Activated naive CD4-positive, alpha-beta T cell treated with anti-CD3 and anti-CD28 coated beads, Interleukin-2, amount 10 ng/mL, durations not matched to agents 7 days and 5 days (primary cell): Measurements from ENCODE around the gene GADD45B.

Source experiments
- CTCF ChIA-PET: fragments of 350-600 bp; sonication (Branson Sonifier 250); formaldehyde crosslinking; loops from one replicate; lab custom pipeline; 2021; ENCODE audit warnings: antibody characterized with exemption; lab: Charles Lee
- DNase-seq: peaks from one replicate; pipeline ENCODE4 v3.0.0-alpha.2; 2020
- H3K27ac Mint-ChIP-seq: one replicate; pipeline ENCODE4 v1.8.0; 2021; ENCODE audit warnings: mild to moderate bottlenecking, moderate library complexity, mixed read lengths
- H3K27me3 Mint-ChIP-seq: one replicate; pipeline ENCODE4 v1.8.0; 2021; ENCODE audit warnings: mild to moderate bottlenecking, mixed read lengths
- H3K36me3 Mint-ChIP-seq: one replicate; pipeline ENCODE4 v1.8.0; 2021; ENCODE audit warnings: mixed read lengths
- H3K4me1 Mint-ChIP-seq: one replicate; pipeline ENCODE4 v1.8.0; 2021; ENCODE audit warnings: mixed read lengths
- H3K4me3 Mint-ChIP-seq: one replicate; pipeline ENCODE4 v1.8.0; 2021; ENCODE audit warnings: mild to moderate bottlenecking, moderate library complexity, mixed read lengths
- H3K9me3 Mint-ChIP-seq: one replicate; pipeline ENCODE4 v1.8.0; 2021; ENCODE audit warnings: mixed read lengths

Gene GADD45B

DNA sequence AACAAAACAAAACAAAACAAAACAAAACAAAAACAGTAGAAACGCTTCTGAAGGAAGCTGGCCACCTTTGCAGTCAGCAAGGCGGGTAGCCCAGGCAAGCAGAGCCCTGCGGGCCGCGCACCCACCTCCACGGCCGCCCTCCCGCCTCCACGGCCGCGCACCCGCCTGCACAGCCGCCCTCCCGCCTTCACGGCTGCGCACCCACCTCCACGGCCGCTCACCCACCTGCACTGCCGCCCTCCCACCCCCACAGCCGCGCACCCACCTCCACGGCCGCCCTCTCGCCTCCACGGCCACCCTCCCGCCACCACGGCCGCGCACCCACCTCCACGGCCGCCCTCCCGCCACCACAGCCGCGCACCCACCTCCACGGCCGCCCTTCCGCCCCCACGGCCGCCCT lies 39.5 kb upstream of the GADD45B start:
- no peak overlapping the region for H3K4me3 Mint-ChIP-seq
- CTCF ChIA-PET = no interaction called here
- peaks cover 22% of the 10 kb centered on the region for H3K36me3 Mint-ChIP-seq
- DNase-seq = no peak
- no peaks in the 10 kb centered on the region for H3K4me1 Mint-ChIP-seq
- no peaks in the 10 kb centered on the region for H3K9me3 Mint-ChIP-seq
- no peak overlapping the region for H3K27ac Mint-ChIP-seq
- no peaks in the 10 kb centered on the region for H3K27me3 Mint-ChIP-seq

DNA sequence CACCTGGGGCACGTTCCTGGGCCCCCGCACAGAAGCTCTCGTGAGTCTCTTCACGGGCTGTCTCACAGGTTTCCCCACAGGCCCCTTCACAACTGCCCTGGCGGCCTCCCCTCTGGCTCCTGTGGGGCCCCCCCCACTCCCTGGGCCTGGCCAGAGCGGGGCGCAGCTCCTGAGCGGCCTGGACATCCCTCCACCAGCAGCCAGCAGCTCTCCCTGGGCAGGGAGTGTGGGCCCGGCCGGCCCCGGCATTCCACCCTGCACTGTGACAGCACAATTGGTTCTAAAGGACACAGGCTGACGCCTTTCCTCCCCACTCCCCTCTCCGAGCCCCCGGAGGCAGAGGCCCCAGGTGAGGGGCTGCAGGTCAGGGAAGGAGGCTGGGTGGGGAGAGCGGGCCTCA lies 39.0 kb upstream of the GADD45B start:
- Mint-ChIP-seq H3K4me1 (no peaks in the 10 kb centered on the region), H3K36me3 (peaks cover 25% of the 10 kb centered on the region), H3K27ac (no peak overlapping the region), H3K27me3 (no peaks in the 10 kb centered on the region), H3K9me3 (no peaks in the 10 kb centered on the region), H3K4me3 (no peak overlapping the region)
- CTCF ChIA-PET = no interaction called here
- DNase-seq = no peak

DNA sequence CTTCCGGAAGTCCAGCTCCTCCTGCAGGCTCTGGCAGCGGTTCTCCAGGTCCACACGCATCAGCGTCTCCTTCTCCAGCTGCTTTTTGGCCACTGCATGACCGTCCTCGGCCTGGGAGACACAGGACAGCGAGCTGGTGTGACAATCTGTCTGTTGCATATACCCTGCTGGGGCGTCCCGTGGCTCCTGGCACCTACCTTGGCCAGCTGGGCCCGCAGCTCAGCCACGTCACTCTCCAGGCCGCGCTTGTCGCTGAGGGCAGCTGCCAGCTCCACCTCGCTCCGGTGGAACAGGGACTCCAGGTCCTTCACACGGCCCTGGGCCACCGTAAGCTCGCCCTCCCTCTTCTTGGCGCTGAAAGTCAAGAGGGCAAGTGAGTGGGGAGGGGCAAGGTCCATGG lies 37.7 kb upstream of the GADD45B start:
- no peak overlapping the region for H3K4me3 Mint-ChIP-seq
- no peak for DNase-seq
- CTCF ChIA-PET = interaction anchor here (1.0 kb wide), 1 partner anchor 8 kb away, joined by 3 read pairs; no protein-coding TSS in a partner anchor
- H3K27me3 Mint-ChIP-seq = no peaks in the 10 kb centered on the region
- peaks cover 28% of the 10 kb centered on the region for H3K36me3 Mint-ChIP-seq
- no peaks in the 10 kb centered on the region for H3K9me3 Mint-ChIP-seq
- H3K4me1 Mint-ChIP-seq = no peaks in the 10 kb centered on the region
- no peak overlapping the region for H3K27ac Mint-ChIP-seq

DNA sequence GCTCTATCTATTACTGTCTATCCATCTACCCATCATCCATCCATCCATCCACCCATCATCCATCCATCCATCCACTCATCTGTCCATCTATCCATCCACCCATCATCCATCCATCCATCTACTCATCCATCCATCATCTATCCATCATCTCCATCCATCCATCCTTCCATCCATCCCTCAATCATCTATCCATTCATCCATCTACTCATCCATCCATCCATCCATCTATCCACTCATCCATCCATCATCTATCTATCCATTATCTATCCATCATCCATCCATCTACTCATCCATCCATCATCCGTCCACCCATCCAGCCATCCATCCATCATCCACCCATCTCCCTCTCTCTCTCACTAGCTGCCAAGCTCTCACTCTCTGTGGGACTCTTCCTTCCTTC lies 35.4 kb upstream of the GADD45B start:
- Mint-ChIP-seq H3K27ac (no peak overlapping the region), H3K4me1 (no peaks in the 10 kb centered on the region), H3K4me3 (no peak overlapping the region), H3K27me3 (no peaks in the 10 kb centered on the region), H3K9me3 (no peaks in the 10 kb centered on the region), H3K36me3 (peaks cover 29% of the 10 kb centered on the region)
- CTCF ChIA-PET = no interaction called here
- no peak for DNase-seq

DNA sequence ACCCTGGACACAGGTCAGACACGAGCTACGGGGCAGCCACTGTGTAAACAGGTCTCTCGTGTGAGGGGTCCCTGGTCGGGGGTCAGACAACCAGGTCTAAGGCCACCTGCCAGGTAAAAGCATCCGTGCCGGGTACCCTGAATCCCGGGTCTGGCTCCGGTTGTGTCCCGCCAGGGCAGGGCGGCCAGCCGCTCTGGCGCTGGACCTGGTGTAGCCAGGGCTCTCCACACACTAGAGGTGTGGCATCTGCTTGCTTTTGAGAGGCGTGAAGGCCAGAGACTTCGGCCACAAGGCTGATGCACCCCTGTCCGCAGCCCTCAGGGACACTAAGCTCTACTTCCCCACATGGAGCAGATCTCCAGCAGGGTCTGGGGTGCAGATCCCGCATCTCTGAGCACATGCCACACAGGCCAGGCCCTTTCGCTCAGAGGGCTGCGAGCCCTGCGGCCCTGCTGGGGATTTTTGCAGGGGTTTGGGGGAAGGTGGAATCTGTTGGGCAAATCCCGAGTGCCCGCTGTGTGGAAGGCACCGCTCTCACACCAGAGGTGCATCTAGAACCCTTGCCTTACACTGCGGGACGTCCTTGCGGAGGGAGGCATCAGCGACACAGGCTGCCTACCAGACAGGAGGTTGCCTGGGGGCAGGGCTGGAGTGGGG lies 34.7 kb upstream of the GADD45B start:
- no peaks in the 10 kb centered on the region for H3K27me3 Mint-ChIP-seq
- CTCF ChIA-PET = no interaction called here
- no peak overlapping the region for H3K4me3 Mint-ChIP-seq
- H3K27ac Mint-ChIP-seq = no peak overlapping the region
- no peak for DNase-seq
- H3K9me3 Mint-ChIP-seq = no peaks in the 10 kb centered on the region
- H3K36me3 Mint-ChIP-seq = peaks cover 28% of the 10 kb centered on the region
- H3K4me1 Mint-ChIP-seq = peaks cover under 1% of the 10 kb centered on the region

DNA sequence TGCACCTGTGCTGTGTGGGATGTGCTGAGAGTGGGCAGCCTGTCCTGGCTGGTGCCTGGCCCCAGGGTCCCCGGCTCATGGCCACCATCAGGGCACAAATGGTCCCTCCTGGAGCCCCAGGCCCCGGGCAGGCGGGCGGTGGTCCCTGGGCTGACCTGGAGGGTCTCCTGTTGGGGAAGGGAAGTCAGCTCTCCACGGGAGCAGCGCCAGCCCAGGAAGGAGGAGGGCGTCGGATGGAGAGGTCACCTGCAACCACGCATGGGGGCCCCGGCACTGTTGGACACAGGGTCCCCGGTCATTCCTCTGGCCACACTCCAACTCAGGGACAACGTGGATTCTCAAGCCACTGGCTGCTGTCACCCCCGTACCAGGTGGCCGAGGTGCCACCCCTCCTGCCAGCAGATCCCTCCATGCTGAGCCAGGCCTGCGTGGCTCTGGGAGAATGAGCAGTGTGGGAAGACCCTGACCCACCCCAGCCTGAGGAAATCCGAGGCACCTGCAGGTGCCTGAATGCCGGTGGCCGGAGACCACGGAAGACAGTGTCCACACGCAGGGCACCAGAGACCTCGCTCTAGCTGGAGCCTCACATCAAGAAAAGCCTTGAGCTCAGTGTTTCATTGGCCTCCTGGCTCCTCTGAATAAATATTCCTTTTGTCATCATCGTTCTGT lies 32.7 kb upstream of the GADD45B start:
- no peak for DNase-seq
- Mint-ChIP-seq H3K4me3 (no peak overlapping the region), H3K27ac (no peak overlapping the region), H3K9me3 (no peaks in the 10 kb centered on the region), H3K4me1 (peaks cover 18% of the 10 kb centered on the region), H3K36me3 (peaks cover 28% of the 10 kb centered on the region), H3K27me3 (no peaks in the 10 kb centered on the region)
- CTCF ChIA-PET = interaction anchor here (1.2 kb wide), 1 partner anchor 170 kb away, joined by 3 read pairs; no protein-coding TSS in a partner anchor

DNA sequence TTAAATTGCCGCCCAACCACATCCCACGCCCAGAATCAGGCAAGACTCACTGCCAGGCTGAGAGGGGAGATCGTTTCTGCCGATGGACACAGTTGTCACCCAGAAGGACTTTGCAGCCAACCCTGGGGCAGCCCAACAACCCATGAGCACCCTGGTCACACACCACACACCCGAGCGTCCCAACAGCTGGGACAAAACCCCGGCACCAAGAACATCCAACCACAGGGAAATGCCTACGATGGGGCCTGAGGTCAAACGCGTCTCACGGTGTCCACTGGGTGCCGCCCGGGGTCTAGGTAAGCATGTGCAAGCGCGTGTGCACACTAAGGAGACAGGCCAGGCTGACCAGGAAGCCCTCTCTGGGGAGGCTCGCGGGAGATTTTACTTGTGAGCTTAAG lies 32.1 kb upstream of the GADD45B start:
- no peak overlapping the region for H3K27ac Mint-ChIP-seq
- no peaks in the 10 kb centered on the region for H3K27me3 Mint-ChIP-seq
- peaks cover 29% of the 10 kb centered on the region for H3K36me3 Mint-ChIP-seq
- H3K4me3 Mint-ChIP-seq = no peak overlapping the region
- H3K9me3 Mint-ChIP-seq = no peaks in the 10 kb centered on the region
- DNase-seq = no peak
- peaks cover 20% of the 10 kb centered on the region for H3K4me1 Mint-ChIP-seq
- CTCF ChIA-PET = interaction anchor here (1.2 kb wide), 1 partner anchor 170 kb away, joined by 3 read pairs; no protein-coding TSS in a partner anchor

DNA sequence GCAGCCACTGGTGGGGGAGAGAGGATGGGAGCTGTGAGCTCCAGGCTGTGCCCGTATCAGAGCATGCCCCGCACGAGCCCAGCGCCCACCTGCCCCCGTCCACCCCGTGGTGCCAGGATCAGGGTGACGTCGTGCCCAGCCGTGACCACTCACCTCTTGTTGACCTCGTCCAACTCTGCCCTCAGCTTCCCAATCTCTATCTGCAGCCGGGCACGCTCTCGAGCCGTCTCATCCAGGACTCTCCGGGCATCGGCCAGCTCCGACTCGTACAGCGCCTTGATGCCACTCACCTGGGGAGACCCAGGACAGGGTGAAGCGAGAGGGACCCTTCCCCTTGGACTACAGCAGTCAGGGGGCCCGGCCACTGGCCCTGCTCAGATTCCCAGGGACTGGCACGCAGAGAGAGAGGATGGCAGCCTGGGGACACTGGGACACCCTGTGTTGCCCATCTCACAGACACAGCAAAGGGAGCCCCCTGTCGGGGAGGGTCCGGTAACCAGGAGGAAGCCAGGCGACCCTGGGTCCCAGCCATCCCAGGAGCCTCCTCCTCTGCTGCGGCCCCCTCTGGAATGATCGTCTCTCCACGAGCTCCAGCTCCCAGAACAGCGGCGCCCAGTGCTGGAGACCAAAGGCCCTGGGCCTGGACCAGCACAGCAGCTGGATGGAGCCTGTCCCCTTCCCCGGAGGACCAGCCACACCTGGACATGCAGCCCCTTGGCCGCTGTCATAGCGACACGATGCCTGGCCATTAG lies 31.5 kb upstream of the GADD45B start:
- no peak overlapping the region for H3K4me3 Mint-ChIP-seq
- H3K9me3 Mint-ChIP-seq = no peaks in the 10 kb centered on the region
- no peak for DNase-seq
- CTCF ChIA-PET = no interaction called here
- no peak overlapping the region for H3K27ac Mint-ChIP-seq
- H3K4me1 Mint-ChIP-seq = peaks cover 23% of the 10 kb centered on the region
- H3K27me3 Mint-ChIP-seq = no peaks in the 10 kb centered on the region
- peaks cover 30% of the 10 kb centered on the region for H3K36me3 Mint-ChIP-seq

DNA sequence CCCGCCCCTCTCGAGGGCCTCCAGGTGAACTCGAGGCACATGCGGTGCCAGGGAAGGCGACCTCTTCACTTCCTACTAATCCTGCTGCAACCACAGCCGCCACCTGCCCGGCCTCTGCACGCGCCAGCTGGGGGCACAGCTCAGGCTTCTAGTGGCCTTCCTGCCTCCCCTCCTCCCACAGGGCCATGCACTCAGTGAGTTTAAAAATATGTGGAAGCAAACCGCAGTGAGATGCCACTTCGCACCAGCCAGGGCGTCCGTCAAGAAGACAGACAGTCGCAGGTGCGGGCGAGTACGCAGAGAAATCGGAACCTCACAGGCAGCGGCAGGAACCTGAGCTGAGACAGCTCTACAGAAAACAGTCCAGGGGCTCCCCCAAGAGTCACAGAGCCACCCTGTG lies 29.5 kb upstream of the GADD45B start:
- Mint-ChIP-seq H3K4me1 (peaks cover 23% of the 10 kb centered on the region), H3K27ac (peak overlapping the region; percentile 86)
- CTCF ChIA-PET = interaction anchor here (0.9 to 1.1 kb wide), 2 partner anchors 18 to 168 kb away, joined by 3 read pairs; no protein-coding TSS in a partner anchor

DNA sequence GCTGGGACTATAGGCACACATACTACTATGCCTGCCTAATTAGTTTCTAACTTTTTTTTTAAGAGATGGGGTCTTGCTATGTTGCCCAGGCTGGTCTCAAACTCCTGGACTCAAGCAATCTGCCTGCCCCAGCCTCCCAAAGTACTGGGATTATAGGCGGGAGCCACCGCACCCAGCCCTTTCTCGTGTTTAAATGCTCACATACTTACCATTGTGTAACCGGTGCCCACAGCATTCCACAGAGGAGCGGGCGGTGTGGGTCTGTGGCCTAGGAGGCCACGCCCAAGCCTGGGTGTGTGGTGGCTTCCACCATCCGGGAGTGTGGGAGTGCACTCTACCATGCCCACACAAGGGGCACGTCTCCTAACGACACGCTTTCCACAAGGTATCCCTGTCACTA lies 26.9 kb upstream of the GADD45B start:
- peaks cover 23% of the 10 kb centered on the region for H3K4me1 Mint-ChIP-seq
- no peak overlapping the region for H3K4me3 Mint-ChIP-seq
- no peak for DNase-seq
- H3K9me3 Mint-ChIP-seq = no peaks in the 10 kb centered on the region
- no peaks in the 10 kb centered on the region for H3K27me3 Mint-ChIP-seq
- peaks cover 18% of the 10 kb centered on the region for H3K36me3 Mint-ChIP-seq
- H3K27ac Mint-ChIP-seq = no peak overlapping the region
- CTCF ChIA-PET = no interaction called here

More for the DNA sequence above, 29.5 kb upstream of the GADD45B start:
- H3K36me3 Mint-ChIP-seq = peaks cover 30% of the 10 kb centered on the region
- no peaks in the 10 kb centered on the region for H3K27me3 Mint-ChIP-seq
- DNase-seq = peak; percentile 49
- H3K4me3 Mint-ChIP-seq = peak overlapping the region; percentile 48
- H3K9me3 Mint-ChIP-seq = no peaks in the 10 kb centered on the region

DNA sequence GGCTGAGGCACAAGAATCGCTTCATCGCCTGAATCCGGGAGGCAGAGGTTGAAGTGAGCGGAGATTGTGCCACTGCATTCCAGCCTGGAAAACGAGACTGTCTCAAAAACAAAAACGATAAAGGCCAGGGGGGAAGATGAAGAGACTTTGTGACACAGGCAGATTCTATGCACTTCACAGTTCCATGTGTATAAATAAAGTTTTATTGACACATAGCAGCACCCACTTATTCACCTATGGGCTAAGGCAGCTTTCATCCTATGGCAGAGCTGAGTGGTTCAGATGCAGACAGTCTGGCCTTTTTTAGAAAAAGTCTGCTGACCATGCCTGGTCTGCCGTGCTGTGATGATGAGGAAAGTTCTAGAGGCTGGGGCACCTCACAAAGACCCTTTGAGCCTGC lies 24.8 kb upstream of the GADD45B start:
- Mint-ChIP-seq H3K9me3 (no peaks in the 10 kb centered on the region), H3K4me1 (peaks cover 36% of the 10 kb centered on the region), H3K27ac (no peak overlapping the region), H3K27me3 (no peaks in the 10 kb centered on the region), H3K36me3 (peaks cover 15% of the 10 kb centered on the region), H3K4me3 (no peak overlapping the region)
- CTCF ChIA-PET = no interaction called here
- DNase-seq = no peak

DNA sequence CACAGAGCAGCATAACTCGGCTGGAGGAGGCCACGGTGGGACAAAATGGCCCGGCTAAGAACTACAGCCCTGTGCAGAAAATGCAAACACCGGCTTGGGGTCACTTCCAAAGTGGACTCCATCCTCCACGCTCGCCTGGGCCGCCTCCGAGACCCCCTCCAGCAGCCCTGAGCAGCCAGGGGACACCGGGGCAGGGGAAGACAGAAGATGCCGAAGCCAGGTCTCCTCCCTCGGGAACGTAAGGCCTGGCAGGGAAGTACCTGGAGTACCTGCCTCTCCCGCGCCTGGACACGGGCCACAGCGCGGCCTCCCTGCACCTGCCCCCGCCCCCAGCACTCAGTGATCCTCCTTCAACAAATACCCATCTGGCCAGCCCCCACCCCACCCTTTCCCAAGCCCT lies 24.2 kb upstream of the GADD45B start:
- Mint-ChIP-seq H3K4me1 (peaks cover 30% of the 10 kb centered on the region), H3K27ac (no peak overlapping the region)

DNA sequence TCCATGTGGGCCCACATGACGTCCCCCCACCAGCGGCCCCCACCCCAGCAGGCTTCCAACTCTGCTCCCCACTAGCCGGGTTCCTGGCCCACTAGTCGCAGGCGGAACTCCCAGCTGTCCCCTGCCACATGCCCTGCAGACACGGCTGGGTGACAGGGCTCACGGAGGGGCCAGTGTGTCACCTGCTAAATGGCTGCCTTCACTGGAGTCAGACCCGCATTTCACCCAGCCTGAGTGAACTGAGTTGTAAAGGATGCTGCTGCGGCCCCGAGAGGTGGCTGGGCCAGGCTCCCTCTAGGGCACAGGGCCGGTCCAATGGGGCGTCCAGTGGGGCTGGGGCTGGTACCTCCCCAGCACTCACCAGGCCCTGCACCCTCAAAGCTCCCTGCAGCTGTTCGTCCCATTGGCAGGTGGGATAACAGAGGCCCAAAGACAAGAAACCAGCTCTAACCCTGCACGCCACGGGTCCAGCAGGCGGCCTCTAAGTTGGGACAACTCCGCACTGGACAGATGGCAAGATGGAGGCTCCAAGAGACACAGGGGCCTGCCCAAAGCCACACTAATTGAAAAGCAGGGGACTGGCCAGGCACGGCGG lies 22.4 kb upstream of the GADD45B start:
- no peak overlapping the region for H3K27ac Mint-ChIP-seq
- DNase-seq = no peak

More for the DNA sequence above, 24.2 kb upstream of the GADD45B start:
- CTCF ChIA-PET = no interaction called here
- no peak overlapping the region for H3K4me3 Mint-ChIP-seq
- no peak for DNase-seq
- H3K36me3 Mint-ChIP-seq = peaks cover 10% of the 10 kb centered on the region
- no peaks in the 10 kb centered on the region for H3K9me3 Mint-ChIP-seq
- no peaks in the 10 kb centered on the region for H3K27me3 Mint-ChIP-seq

More for the DNA sequence above, 22.4 kb upstream of the GADD45B start:
- CTCF ChIA-PET = no interaction called here
- Mint-ChIP-seq H3K36me3 (peaks cover 14% of the 10 kb centered on the region), H3K9me3 (no peaks in the 10 kb centered on the region), H3K27me3 (no peaks in the 10 kb centered on the region), H3K4me3 (peak overlapping the region; percentile 10), H3K4me1 (peaks cover 24% of the 10 kb centered on the region)
